GM18520 (cell line): ENCODE data around the gene EPHX1.

ENCODE experiments used
- ATAC-seq: cut with Tn5 transposase; IDR thresholded peaks from one replicate; pipeline ENCODE4 v1.9.1; 2021; ENCODE audit not compliant: unreplicated experiment

Gene EPHX1

GRCh38 chr1:225840713-225841112, 30.8 kb downstream of the EPHX1 start:
- no peak for ATAC-seq

- ATAC-seq = no peak
Observed at GRCh38 chr1:225842074-225842473, 32.1 kb downstream of the EPHX1 start.

- ATAC-seq = no peak
Observed at GRCh38 chr1:225842788-225843425, 33.0 kb downstream of the EPHX1 start.

GRCh38 chr1:225843426-225843795, 33.5 kb downstream of the EPHX1 start:
- no peak for ATAC-seq

- ATAC-seq = no peak
Observed at GRCh38 chr1:225844236-225845061, 34.5 kb downstream of the EPHX1 start.

GRCh38 chr1:225845097-225845496, 35.2 kb downstream of the EPHX1 start:
- no peak for ATAC-seq

GRCh38 chr1:225845571-225846259, 35.8 kb downstream of the EPHX1 start:
- ATAC-seq = no peak

GRCh38 chr1:225846331-225847310, 36.7 kb downstream of the EPHX1 start:
- no peak for ATAC-seq

GRCh38 chr1:225847610-225848009, 37.7 kb downstream of the EPHX1 start:
- no peak for ATAC-seq

- peak; percentile 47 for ATAC-seq
Observed at GRCh38 chr1:225848030-225848955, 38.4 kb downstream of the EPHX1 start.

GRCh38 chr1:225849925-225850324, 40.0 kb downstream of the EPHX1 start:
- ATAC-seq = no peak

- no peak for ATAC-seq
Observed at GRCh38 chr1:225850370-225850769, 40.4 kb downstream of the EPHX1 start.

- peak; percentile 59 for ATAC-seq
Observed at GRCh38 chr1:225851805-225852204, 41.9 kb downstream of the EPHX1 start.

GRCh38 chr1:225852413-225853124, 42.6 kb downstream of the EPHX1 start:
- ATAC-seq = no peak

- ATAC-seq = no peak
Observed at GRCh38 chr1:225853441-225853840, 43.5 kb downstream of the EPHX1 start.

- no peak for ATAC-seq
Observed at GRCh38 chr1:225855503-225856300, 45.8 kb downstream of the EPHX1 start.

- ATAC-seq = no peak
Observed at GRCh38 chr1:225857256-225857655, 47.3 kb downstream of the EPHX1 start.

GRCh38 chr1:225859151-225859550, 49.2 kb downstream of the EPHX1 start:
- no peak for ATAC-seq
